GDM1 (cell line): ENCODE results near the gene LRTM1.

ENCODE experiments used
- DNase-seq: peaks from one replicate; lab custom pipeline; 2025; lab: John Stamatoyannopoulos, UW

Gene LRTM1

GRCh38 chr3:54928046-54928770 lies at the start of gene LRTM1:
Gene LRTM1, minus strand, starts transcription at chr3:54928059. Its CDS starts 148 bp downstream, at chr3:54927911.
- no peak for DNase-seq

GRCh38 chr3:54977439-54977838 lies 49.6 kb upstream of the LRTM1 start:
- no peak for DNase-seq

GRCh38 chr3:54970895-54971294 lies 43.0 kb upstream of the LRTM1 start:
- DNase-seq, result no peak

GRCh38 chr3:54969652-54970051 lies 41.8 kb upstream of the LRTM1 start:
- no peak for DNase-seq

- DNase-seq, result no peak
Measured at GRCh38 chr3:54968546-54969172, 40.8 kb upstream of the LRTM1 start.

- no peak for DNase-seq
Measured at GRCh38 chr3:54967731-54968161, 39.9 kb upstream of the LRTM1 start.

- DNase-seq, result no peak
Measured at GRCh38 chr3:54966979-54967378, 39.1 kb upstream of the LRTM1 start.

- DNase-seq, result no peak
Measured at GRCh38 chr3:54965746-54966145, 37.9 kb upstream of the LRTM1 start.

- no peak for DNase-seq
Measured at GRCh38 chr3:54964081-54964480, 36.2 kb upstream of the LRTM1 start.

- no peak for DNase-seq
Measured at GRCh38 chr3:54963641-54964040, 35.8 kb upstream of the LRTM1 start.

- DNase-seq, result no peak
Measured at GRCh38 chr3:54962200-54962599, 34.3 kb upstream of the LRTM1 start.

GRCh38 chr3:54960701-54961100 lies 32.8 kb upstream of the LRTM1 start:
- no peak for DNase-seq

GRCh38 chr3:54960082-54960481 lies 32.2 kb upstream of the LRTM1 start:
- no peak for DNase-seq

GRCh38 chr3:54957711-54958110 lies 29.9 kb upstream of the LRTM1 start:
- DNase-seq, result no peak

- DNase-seq, result no peak
Measured at GRCh38 chr3:54955941-54956340, 28.1 kb upstream of the LRTM1 start.

GRCh38 chr3:54955496-54955895 lies 27.6 kb upstream of the LRTM1 start:
- DNase-seq, result no peak

- DNase-seq, result no peak
Measured at GRCh38 chr3:54954521-54954920, 26.7 kb upstream of the LRTM1 start.

- DNase-seq, result no peak
Measured at GRCh38 chr3:54954022-54954421, 26.2 kb upstream of the LRTM1 start.

- no peak for DNase-seq
Measured at GRCh38 chr3:54951405-54951804, 23.5 kb upstream of the LRTM1 start.

- no peak for DNase-seq
Measured at GRCh38 chr3:54950391-54951003, 22.6 kb upstream of the LRTM1 start.

GRCh38 chr3:54949491-54950044 lies 21.7 kb upstream of the LRTM1 start:
- no peak for DNase-seq

- no peak for DNase-seq
Measured at GRCh38 chr3:54941690-54942362, 14.0 kb upstream of the LRTM1 start.
